PC-9 (cell line): ENCODE results near the gene VN1R5. TPM values are rescaled to one million over a fixed set of nuclear protein-coding genes. Genes with fewer than 3 reads are reported as not detected.
A peak's percentile ranks its signal among the peaks of the same experiment; 100 is the strongest.

Source experiments
- BruUV-seq: library from RNA; stranded (reverse); fragments of 400-500 nt; replicated peaks from 2 replicates; lab custom pipeline; 2021; lab: Mats Ljungman, UMichigan
- CTCF ChIA-PET: fragments of 300-600 bp; sonication (Branson Sonifier 250); formaldehyde crosslinking; loops from one replicate; lab custom pipeline; 2022; ENCODE audit warnings: antibody characterized with exemption; lab: Charles Lee
- POLR2A ChIA-PET: fragments of 300-600 bp; sonication (Branson Sonifier 250); formaldehyde crosslinking; loops from one replicate; lab custom pipeline; 2022; ENCODE audit warnings: antibody characterized with exemption; ENCODE audit not compliant: unreplicated experiment; lab: Charles Lee
- DNase-seq, 2 experiments: peaks; one replicate each; pipeline versions ENCODE4 v3.0.0 to v3.0.0-alpha.2; 2015 to 2022; ENCODE audit warnings: mixed read lengths in 1 of 2
- H2AFZ ChIP-seq: fragments of 200-600 bp; sonication (generic); 2 replicates; pipeline ENCODE4 v1.8.1; 2017; ENCODE audit warnings: antibody characterized with exemption
- H3F3A ChIP-seq: fragments of 200-600 bp; sonication (generic); 2 replicates; pipeline ENCODE4 v1.8.1; 2017; ENCODE audit warnings: antibody characterized with exemption, mild to moderate bottlenecking, low read depth; ENCODE audit not compliant: insufficient read depth
- H3K27ac ChIP-seq: fragments of 200-600 bp; sonication (generic); 2 replicates; pipeline ENCODE4 v1.6.1; 2016; ENCODE audit warnings: mixed run types
- H3K27me3 ChIP-seq: fragments of 200-600 bp; sonication (generic); 2 replicates; pipeline ENCODE4 v1.6.1; 2016; ENCODE audit warnings: low read depth, mixed run types; ENCODE audit not compliant: insufficient read depth
- H3K36me3 ChIP-seq: fragments of 200-600 bp; sonication (generic); 2 replicates; pipeline ENCODE4 v1.6.1; 2016; ENCODE audit warnings: low read depth, mixed run types
- H3K4me1 ChIP-seq: fragments of 200-600 bp; sonication (generic); replicated peaks from 2 replicates; pipeline ENCODE4 v1.6.1; 2016; ENCODE audit warnings: mixed run types; ENCODE audit not compliant: insufficient read depth
- H3K4me2 ChIP-seq: fragments of 200-600 bp; sonication (generic); 2 replicates; pipeline ENCODE4 v1.6.1; 2017; ENCODE audit warnings: mixed run types
- H3K4me3 ChIP-seq: fragments of 200-600 bp; sonication (generic); 2 replicates; pipeline ENCODE4 v1.6.1; 2016; ENCODE audit warnings: mixed run types
- H3K79me2 ChIP-seq: fragments of 200-600 bp; sonication (generic); 2 replicates; pipeline ENCODE4 v1.6.1; 2017; ENCODE audit warnings: low read depth, mixed run types
- H3K9me2 ChIP-seq: fragments of 200-600 bp; sonication (generic); 2 replicates; pipeline ENCODE4 v1.8.1; 2017; ENCODE audit warnings: mild to moderate bottlenecking; ENCODE audit not compliant: insufficient read depth
- H3K9me3 ChIP-seq: fragments of 200-600 bp; sonication (generic); 2 replicates; pipeline ENCODE4 v1.8.1; 2016; ENCODE audit warnings: low read depth; ENCODE audit not compliant: insufficient read depth
- H4K20me1 ChIP-seq: fragments of 200-600 bp; sonication (generic); 2 replicates; pipeline ENCODE4 v1.8.1; 2017; ENCODE audit not compliant: insufficient read depth
- EZH2 ChIP-seq: fragments of 200-600 bp; sonication (generic); IDR thresholded peaks from 2 replicates; pipeline ENCODE4 v1.8.0; 2017; ENCODE audit warnings: antibody characterized with exemption, low read depth
- intact Hi-C: fragments of 100-400 bp; cut with micrococcal nuclease; formaldehyde crosslinking; loops from one replicate; pipeline ENCODE4 v1.10.0; 2022; ENCODE audit not compliant: unreplicated experiment
- total RNA-seq: library from RNA; stranded (reverse); gene quantifications from 2 replicates; pipeline ENCODE4 v1.2.3, GENCODE V29; 2021
- TF ChIP-seq, protein P1 (sequence below): fragments of 200-600 bp; sonication (generic); conservative IDR thresholded peaks from 2 replicates; pipeline ENCODE4 v1.6.1; 2017; ENCODE audit warnings: mixed run types, antibody characterized with exemption, mild to moderate bottlenecking, moderate library complexity

Gene VN1R5
- total RNA-seq, 1 experiment from 2014 or later = not detected

DNA sequence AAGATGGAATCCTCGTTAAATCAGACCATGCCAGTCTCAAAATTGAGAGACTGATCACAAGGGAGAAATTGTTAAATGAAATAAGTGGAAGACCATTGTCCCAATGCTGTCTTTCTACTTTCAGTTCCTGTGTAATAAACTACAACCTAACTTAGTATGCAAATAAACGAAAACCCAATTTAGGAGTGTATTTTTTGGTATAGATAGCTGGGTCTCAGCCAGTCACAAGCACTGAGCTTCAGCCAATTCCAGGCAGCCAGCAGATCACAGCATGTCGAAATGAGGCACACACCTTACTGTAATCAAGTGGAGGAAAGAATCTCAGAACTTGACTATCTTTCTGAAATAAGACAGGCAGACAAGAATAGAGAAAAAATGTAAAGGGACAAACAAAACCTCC is 33.0 kb upstream of the VN1R5 start:
- Histone ChIP-seq H3K36me3 (no peaks in the 10 kb centered on the region), H3K79me2 (no peaks in the 10 kb centered on the region), H4K20me1 (no peaks in the 10 kb centered on the region), H3F3A (no peaks in the 10 kb centered on the region), H3K27me3 (peaks cover 5% of the 10 kb centered on the region; the same call in 1 of the 2 replicates), H3K27ac (no peak overlapping the region), H3K4me2 (no peak overlapping the region), H2AFZ (no peak overlapping the region), H3K9me2 (no peaks in the 10 kb centered on the region), H3K9me3 (no peaks in the 10 kb centered on the region; the same call in 1 of the 2 replicates), H3K4me1 (no peaks in the 10 kb centered on the region), H3K4me3 (no peak overlapping the region)
- ChIA-PET POLR2A (no interaction called here), CTCF (no interaction called here)
- no peak for DNase-seq
- no TSS peak for BruUV-seq
- TF ChIP-seq, protein P1, sequence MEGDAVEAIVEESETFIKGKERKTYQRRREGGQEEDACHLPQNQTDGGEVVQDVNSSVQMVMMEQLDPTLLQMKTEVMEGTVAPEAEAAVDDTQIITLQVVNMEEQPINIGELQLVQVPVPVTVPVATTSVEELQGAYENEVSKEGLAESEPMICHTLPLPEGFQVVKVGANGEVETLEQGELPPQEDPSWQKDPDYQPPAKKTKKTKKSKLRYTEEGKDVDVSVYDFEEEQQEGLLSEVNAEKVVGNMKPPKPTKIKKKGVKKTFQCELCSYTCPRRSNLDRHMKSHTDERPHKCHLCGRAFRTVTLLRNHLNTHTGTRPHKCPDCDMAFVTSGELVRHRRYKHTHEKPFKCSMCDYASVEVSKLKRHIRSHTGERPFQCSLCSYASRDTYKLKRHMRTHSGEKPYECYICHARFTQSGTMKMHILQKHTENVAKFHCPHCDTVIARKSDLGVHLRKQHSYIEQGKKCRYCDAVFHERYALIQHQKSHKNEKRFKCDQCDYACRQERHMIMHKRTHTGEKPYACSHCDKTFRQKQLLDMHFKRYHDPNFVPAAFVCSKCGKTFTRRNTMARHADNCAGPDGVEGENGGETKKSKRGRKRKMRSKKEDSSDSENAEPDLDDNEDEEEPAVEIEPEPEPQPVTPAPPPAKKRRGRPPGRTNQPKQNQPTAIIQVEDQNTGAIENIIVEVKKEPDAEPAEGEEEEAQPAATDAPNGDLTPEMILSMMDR = no peak
- TF ChIP-seq EZH2 = no peak
- intact Hi-C loops = no loop called here

DNA sequence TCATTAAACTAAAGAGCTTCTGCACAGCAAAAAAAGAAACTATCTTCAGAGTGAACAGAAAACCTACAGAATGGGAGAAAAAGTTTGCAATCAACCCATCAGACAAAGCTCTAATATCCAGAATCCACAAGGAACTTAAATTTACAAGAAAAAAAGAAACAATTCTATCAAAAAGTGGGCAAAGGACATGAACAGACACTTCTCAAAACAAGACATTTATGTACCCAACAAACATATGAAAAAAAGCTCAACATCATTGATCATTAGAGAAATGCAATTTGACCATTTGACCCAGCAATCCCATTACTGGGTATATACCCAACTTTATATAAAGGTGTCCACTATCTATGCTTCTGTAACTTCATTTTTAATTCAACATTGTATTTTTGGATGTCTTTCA is 31.1 kb upstream of the VN1R5 start:
- intact Hi-C loops = no loop called here

DNA sequence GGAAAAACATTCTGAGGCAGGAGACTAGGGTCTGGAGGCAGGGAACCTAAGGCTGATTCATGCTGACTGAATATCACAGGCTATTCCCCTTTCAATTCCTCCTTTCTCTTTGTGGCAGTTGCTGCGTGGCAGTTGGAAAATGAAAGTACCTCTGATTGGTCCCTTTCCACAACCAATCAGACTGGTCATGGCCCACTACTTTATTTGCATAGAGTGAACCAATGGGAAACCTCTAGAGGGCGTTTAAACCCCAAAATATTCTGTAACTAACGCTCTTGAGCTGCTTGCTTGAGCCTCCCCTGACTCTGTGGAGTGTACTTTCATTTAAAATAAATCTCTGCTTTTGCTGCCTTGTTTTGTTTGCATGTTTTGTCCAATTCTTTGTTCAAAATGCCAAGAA is 27.7 kb upstream of the VN1R5 start:
- no peaks in the 10 kb centered on the region for H3K4me1 ChIP-seq
- no peak for DNase-seq
- no peak for TF ChIP-seq EZH2
- TF ChIP-seq, protein P1 = no peak; the same call in 1 of the 2 replicates
- no peaks in the 10 kb centered on the region for H4K20me1 ChIP-seq
- H3K36me3 ChIP-seq = no peaks in the 10 kb centered on the region
- POLR2A ChIA-PET = no interaction called here
- no TSS peak for BruUV-seq
- no peaks in the 10 kb centered on the region for H3K79me2 ChIP-seq
- H3K9me2 ChIP-seq = no peaks in the 10 kb centered on the region
- H3K4me2 ChIP-seq = peak overlapping the region; percentile 31
- H3K4me3 ChIP-seq = peak overlapping the region; percentile 29; the same call in 1 of the 2 replicates
- CTCF ChIA-PET = interaction anchor here (0.6 kb wide), 1 partner anchor 162 kb away, joined by 5 read pairs; no protein-coding TSS in a partner anchor
- intact Hi-C loops = no loop called here
- no peaks in the 10 kb centered on the region for H3F3A ChIP-seq
- H2AFZ ChIP-seq = 0 out of 2 replicates have a peak overlapping the region, but pooled peaks have one; percentile 11
- H3K27ac ChIP-seq = no peak overlapping the region
- H3K9me3 ChIP-seq = no peaks in the 10 kb centered on the region; the same call in 1 of the 2 replicates
- H3K27me3 ChIP-seq = no peaks in the 10 kb centered on the region

More for the DNA sequence above, 31.1 kb upstream of the VN1R5 start:
- BruUV-seq = no TSS peak
- H3K9me2 ChIP-seq = no peaks in the 10 kb centered on the region
- no peak overlapping the region for H2AFZ ChIP-seq
- H3K4me1 ChIP-seq = no peaks in the 10 kb centered on the region
- H3K27me3 ChIP-seq = peaks cover 5% of the 10 kb centered on the region; the same call in 1 of the 2 replicates
- ChIA-PET POLR2A (no interaction called here), CTCF (no interaction called here)
- H3K36me3 ChIP-seq = no peaks in the 10 kb centered on the region
- no peak for DNase-seq
- H4K20me1 ChIP-seq = no peaks in the 10 kb centered on the region
- no peaks in the 10 kb centered on the region for H3F3A ChIP-seq
- no peaks in the 10 kb centered on the region for H3K79me2 ChIP-seq
- no peak for TF ChIP-seq EZH2
- TF ChIP-seq, protein P1 = no peak
- no peak overlapping the region for H3K4me2 ChIP-seq
- no peak overlapping the region for H3K4me3 ChIP-seq
- H3K9me3 ChIP-seq = no peaks in the 10 kb centered on the region; the same call in 1 of the 2 replicates
- no peak overlapping the region for H3K27ac ChIP-seq
